ENCODE measurements around the gene TRMT44.

TRMT44 gene

DNA sequence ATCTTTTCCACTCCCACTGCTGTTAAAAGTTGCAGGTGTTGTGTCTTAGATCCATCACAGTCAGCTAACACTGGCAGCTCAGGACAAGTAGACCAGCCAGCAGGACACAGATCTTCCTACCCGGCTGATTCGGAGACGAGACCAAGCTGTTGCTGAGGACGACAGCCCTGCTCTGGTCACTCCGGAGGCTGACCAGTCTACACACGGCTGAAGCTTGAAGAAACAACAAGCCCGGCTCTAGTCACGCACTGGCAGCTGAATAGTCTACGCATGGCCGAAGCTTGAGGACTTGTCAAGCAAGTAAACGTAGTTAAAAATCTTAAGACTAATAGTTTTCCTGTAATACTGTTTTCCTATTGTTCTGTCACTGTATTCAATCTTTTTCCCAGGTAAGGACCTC, 1.8 kb upstream of the TRMT44 start:
- no peak for DNase-seq

DNA sequence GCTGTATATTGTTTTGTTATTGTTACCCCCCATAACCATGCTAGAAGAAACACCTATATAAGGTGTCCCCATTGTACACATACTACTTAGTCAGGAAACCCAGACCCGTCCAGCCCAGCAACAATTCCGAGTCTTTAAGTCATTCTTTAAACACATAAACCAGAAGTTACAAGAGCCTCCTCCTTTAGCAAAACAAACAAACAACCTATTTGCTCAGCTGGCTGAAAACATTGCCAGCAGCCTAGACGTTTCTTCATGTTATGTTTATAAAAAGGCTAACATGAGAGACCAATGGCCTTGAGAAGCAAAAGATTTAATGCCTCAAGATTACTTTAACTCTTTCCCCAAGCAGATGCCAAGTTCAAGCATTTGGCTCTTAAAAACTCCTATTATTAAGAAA, 1.4 kb upstream of the TRMT44 start:
- no peak for DNase-seq

DNA sequence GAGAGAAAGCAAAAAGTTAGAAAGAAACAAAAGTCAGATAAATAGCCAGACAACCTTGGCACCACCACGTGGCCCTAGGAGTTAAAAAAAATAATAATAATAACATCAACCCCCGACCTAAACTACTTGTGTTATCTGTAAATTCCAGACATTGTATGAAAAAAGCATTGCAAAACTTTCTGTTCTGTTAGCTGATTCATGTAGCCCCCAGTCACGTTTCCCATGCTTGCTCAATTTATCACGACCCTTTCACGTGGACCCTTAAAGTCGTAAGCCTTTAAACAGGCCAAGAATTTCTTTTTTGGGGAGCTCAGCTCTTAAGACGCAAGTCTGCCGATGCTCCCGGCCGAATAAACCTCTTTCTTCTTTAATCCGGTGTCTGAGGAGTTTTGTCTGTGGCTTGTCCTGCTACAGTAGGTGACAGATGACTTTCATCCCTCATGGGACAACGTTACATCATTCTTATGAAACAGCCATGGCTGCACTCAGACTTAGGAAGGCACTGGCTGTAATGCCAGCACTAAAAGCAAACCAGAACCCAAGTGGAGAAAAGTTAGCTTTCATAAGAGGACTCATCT, 574 bp upstream of the TRMT44 start:
- no peak for DNase-seq

DNA sequence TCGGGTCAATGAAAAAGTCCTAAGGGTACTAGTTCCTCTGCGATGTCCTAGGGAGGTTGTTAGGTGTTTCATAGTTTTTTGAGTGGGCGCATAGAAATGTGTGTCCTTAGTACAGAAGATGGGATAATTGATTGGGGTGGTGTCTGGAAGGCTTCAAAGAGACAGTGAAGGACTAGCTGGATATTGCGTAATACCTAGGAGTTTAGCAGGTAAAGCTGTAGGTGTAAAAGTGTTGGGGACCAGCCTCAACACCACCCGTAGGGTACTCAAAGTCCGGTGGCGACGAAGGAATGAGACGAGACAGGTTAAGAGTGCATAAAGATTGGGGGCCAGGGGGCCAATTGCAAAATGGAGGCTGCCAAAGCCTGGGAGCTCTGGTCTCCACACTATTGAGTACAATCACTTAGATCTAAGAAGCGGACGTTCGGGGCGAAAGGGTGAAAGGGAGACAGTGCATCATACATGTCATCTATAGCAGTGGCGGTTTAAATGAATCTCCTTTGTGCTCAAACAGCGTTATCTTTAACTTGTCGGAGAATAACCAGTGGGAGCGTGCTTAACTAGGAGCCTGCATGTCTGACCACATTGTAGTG, 1.0 kb downstream of the TRMT44 start:
- DNase-seq, result no peak

DNA sequence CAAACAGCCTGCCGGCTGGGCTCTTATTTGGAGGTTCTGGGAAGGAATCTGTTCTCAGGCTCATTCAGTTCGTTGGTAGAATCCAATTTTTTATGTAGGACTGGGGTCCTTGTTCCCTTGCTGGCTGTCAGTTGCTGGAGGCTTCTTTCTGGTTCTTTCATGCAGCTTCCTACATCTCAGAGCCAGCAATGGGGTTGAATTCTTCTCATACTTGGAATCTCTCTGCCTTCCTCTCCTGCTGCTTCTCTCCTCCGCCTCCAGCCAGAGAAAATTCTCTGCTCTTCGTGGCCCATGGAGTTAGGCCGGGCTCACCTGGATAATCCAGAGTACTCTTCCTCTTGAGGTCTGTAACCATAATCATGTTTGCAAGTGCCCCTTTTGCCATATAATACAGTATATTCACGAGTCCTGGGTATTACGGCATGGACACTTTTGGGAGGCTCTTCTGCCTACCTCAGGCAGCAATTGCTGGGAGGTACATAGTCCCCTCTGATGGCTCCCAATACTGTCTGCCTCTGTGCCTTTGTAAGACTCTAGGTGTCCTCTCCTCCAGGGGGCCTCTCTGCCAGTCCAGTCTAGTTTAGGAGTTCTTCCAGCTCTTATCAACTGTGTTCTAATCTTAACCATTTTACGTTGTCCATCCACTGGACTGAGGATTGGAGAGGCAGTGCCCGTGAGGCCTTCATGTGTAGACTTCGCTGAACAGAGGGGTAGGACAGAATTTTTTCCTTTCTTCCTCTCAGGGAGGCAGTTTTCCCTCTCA, 2.2 kb downstream of the TRMT44 start:
- DNase-seq, result no peak

DNA sequence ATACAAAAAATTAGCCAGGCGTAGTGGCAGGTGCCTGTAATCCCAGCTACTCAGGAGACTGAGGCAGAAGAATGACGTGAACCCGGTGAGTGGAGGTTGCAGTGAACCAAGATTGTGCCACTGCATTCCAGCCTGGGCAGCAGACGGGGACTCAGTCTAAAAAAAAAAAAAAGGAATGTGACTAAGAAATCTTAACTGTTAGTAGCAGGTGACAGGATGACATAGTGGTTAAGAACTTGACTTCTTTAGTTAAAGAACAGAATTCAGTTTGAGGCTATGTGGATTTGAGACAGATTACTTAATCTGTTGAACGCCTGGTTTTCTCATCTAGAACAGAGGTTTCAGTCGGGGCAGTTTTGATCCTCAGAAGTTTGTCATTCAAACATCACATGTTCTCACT, 3.2 kb downstream of the TRMT44 start:
- DNase-seq, result no peak

DNA sequence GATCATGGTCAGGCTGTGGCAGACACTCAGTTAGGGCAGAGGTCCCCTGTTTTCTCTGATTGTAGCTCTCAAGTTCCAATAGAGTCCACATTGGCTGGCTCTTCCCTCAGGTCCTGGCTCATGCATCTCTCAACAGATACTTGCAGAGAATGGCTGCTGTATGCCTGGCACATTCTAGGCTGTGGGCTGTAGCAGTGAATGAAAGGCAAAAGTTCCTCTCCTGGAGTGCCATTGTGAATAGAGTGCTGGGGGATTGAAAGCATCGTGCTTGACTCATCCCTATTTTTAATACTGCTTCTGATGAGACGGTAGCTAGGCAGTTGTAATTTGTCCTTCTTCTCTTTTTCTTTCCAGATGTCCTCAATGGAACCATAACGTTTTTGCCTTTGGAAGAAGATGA, 5.5 kb downstream of the TRMT44 start:
- DNase-seq, result no peak

DNA sequence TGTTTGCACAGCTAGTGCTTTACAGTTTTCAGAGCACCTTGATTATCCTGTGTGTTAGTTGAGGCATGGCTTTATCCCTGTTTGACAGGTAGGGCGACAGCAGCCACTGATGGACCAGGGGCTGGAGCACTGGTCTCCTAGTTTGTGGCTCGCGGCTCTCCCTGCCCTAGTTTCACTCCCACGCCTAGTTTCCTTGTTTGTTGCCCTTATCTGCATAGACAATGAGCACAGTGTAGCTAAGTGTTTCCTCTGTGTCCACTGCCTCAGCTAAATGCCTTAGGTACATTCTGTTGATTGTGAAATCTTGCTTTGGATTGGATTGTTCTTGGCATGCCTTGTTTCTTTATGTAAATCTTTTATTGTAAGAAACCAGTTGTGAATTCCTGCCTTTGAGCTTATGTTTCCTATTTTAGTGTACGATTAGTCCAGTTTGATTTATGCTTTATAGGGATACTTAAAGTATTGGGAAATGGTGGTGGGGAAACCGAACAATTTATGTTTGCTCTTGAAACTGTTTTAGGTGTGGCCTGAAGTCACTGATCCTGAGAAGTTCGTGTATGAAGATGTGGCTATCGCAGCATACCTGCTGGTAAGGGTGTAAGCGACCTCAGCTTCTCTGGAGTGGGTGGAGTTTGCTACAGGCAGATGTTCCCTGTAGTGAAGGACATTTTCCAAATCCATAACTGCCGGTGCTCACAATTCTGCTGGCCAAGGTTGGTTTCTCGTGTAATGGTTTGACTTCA, 11.0 kb downstream of the TRMT44 start:
- DNase-seq, result no peak

DNA sequence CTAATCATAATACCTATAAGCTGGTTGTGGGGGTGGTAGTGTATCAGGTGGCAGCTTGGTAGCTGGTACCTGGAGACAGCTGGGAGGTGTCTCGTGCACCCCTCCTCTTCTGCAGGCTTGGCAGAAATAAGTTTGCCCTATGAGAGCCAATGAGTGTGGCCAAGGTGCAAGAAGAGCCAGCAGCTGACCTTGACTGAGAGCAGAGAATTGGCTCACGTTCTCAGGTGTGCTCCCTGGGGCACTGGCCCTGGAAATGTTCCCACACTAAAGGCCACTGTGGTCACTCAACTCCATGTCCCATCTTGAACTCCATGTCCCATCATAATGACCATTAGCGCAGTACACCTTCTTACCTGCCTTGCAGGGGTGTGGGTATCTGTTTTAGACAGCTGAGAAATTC, 13.4 kb downstream of the TRMT44 start:
- no peak for DNase-seq

DNA sequence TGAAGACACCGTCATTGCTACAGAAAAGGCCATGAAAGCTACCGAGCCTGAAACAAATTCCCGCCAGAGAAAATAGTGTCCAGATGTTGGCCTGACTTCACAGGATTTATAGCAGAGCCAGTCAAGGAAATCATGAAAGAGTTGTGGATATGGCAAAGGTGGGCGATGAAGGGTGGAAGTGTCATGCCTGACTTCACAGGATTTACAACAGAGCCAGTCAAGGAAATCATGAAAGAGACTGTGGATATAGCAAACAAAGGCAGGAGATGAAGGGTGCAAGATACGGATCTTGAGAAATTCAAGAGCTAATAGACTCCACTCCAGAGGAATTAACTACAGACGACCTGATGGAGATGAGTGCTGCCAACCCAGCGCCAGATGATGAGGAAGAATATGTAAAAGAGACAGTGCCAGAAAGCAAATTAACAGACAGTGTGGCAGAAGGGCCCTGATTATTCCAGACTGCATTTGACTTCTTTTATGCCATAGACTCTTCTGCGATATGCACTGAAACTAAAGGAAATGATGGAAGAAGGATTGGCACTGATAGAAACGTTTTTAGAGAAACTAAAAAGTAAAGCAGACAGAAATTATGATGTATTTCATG, 17.2 kb downstream of the TRMT44 start:
- no peak for DNase-seq

DNA sequence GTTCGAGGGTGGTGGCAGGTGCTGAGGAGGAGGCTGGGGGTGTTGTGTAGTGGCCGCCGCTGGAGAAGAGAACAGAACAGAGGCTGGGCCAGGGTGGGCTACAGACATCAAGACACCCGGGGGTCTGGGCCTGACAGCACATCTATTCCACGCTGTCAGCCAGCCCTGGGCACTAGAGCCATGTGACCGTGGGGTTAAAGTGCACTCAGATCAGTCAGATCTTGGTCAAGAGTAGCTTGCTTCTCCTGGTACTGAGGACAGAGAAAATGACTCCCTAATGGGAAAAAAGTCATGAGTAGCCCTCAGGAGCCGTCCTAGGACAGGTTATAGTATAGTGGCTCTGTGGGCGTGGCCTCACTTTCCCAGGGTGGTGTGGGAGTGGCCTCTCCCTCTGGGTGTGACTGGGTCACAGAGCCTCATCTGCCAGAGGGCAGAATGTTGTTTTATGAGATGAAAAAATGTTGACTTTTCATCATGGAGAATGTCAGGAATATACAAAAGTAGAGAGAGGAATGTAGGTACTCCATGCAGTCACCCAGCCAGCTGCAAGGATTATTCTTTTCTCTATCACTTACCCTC, 19.4 kb downstream of the TRMT44 start:
- no peak for DNase-seq

DNA sequence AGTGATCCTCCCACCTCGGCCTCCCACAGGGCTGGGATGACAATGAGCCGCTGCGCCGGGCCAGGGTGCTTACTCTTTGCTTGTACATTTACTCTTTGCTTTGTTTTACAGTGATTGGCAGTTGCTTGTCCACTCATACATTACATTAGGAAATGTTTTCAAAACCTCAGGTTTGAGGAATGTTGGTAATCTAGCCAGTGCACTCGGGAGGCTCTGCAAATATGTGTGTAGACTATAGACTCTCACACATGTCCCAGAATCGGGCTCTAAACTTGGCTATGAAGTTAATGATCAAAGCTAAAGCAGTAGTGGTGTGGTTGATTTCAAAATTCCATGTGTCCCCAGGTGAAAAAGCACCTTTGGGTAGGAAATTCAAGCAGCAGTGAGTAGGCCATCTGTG, 20.5 kb downstream of the TRMT44 start:
- DNase-seq, result no peak

DNA sequence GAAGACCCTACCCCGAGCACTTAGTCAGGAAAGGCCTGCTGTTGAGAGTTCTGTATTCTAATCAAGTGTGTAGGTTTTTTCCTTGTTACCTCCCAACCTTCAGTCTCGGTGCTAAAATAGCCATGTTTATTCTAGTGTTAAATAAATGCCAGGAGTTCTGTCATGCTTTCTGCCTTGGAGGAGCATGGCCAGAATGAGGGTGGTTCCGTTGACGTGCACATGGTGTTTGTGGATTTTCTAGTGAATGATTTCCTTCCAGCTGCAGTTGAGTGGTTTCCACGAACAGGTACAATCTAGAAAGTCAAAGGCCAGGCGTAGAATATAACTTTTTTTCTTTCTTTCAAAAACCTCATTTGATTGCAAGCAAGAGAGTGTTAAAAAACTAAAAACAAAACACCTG, 21.0 kb downstream of the TRMT44 start:
- no peak for DNase-seq

DNA sequence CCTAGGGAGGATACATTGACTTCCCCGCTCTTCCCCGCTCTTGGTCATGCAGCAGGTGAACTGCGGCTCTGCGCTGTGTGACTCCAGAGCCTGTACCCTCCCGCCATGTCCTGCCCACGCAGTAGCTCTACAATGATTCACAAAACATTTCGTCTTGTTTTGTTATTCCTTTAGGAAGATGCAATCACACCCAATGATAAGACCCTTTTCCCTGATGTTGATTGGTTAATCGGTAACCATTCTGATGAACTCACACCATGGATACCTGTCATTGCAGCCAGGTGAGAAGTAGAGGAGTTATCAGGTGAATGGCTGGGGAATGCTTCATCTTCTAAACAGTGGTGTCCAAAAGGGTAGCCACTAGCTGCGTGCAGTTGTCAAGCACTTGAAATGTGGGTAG, 23.2 kb downstream of the TRMT44 start:
- DNase-seq, result no peak

DNA sequence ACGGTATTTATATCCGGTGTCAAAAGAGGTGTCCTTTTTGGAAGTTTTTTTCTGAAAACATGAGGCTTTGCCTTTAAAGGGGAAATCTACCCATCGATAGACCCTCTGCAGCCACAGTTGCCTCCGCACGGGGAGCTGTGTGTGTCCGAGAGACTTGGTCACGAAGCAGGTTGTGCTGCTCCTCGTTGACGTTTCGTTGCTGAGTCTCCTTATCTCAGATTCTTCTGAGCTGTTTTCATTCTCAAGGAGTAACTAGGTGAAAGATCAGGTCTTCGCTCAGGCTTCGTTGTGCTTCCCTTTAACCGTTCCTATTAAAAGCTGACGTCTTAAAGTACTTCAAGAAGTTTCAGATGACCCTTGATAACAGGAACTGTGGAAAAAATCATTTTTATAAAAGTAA, 23.8 kb downstream of the TRMT44 start:
- no peak for DNase-seq

DNA sequence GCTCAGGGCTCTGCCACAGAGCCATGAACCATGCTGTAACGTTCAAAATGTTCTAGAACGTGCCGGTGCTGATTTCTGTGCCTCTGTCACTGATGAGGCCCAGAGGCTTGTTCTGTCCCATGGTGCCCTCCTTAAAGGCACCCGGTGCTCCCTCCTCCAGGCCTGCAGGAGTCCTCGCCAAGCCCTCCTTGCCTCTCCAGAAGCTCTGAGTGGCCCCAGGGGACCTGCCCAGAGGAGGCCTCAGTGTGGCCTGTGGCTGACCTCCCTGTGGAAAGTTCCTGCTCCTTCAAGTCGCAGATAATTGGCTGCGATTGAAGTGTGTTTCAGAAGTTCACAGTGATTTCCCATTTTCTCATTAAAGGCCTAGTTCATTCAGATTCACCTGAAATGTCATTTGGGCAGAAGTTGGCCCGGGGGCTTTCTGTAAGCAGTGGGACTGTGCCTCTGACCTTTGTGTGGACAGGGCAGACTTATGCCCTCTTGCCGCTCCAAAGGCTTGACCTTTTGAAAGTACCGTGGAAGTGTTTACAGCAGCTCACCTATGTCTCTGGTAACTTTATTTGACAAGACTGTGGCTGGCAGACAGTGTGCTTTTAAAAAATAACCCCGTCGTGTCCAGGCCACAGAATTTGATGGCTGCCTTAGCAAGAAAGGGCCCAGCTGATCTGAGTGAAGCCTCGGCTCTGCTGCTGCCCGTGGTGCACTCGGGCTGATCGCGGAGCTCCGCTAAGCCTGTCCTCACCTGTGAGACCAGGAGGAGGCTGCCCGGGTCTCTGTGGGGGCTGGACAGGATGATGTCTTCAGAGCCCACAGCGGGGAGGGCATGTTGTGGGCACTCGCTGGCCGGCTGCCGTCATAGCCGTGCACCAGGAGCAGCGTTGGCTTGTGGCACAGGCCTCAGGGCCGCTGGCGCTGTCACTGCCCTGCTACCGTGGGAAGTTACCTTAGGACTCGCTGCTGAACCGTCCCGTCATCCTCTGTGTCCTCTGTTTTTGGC, 25.3 kb downstream of the TRMT44 start:
- DNase-seq, result no peak

DNA sequence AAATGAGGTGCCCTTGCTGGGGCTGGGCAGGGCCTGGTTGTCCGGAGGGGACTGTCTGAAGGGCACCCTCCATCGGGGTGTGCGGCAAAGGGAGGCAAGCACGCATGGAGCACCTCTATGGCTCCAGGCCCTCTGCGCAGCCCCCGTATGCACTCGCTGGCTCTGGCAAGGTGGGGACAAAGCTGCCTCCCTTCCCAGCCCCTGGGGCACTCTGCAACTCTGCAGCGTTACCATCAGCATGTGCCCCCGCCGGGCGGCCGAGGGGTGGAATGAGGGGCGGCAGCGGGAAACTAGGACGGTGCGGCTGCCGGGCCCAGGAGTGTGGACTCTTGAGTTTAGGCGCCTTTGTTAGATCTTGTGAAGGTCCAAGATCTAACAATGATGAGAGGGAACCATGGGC, 26.4 kb downstream of the TRMT44 start:
- DNase-seq, result no peak

DNA sequence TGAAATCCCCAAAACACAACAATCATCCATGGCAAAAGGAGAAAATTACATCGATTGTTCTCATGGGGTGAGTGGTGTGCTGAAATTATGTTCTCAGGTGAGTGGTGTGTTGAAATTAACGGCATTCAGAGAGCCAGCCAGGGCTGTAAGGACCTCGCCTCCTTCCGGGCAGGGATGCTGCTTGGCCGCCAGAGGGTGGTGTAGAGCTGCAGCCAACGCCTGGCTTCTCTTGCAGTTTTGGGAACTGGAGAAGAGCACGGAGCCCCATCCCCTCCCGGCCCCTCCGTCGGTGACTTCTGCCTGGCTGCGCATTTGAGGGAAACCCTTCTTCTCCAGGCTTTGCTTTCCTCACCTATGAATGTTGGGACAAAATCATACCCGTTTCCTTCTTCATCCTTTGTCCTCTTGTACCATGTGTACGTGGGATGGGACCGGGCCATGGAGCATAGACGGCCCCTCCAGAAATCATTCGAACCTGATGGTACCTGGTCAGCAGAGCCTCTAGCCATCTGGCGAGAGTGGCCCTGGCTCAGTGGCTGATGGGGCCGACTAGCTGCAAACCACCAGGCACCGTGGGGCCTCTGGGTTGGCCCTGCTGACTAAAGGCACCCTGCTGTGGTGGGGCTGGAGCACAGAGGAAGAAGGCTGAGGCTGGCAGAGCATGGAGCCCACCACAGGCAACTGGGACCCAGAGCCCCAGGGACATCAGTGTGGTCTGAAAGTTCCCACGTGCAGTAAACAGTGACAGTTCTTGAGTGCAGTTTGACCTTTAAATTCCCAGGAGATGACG, 28.4 kb downstream of the TRMT44 start:
- DNase-seq, result peak; percentile 1

DNA sequence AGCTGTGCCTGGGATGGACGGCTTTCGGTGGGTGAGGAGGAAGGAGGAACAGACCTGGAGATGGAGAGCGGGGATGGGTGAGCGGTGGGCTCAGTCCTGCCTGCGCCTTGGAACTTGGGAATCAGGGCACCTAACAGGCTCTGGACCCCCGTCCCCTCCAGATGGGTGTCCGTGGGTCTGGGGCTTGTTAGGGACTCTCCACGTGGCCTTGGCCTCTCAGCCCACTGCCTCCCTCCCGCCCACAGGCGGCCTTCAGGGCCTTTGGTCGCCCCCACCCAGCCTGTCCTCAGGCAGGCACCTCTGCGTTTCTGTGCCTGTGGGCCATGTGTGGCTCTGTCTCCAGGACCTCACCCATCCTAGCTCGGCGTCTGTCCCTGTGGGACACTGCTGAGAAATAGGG, 29.0 kb downstream of the TRMT44 start:
- no peak for DNase-seq

DNA sequence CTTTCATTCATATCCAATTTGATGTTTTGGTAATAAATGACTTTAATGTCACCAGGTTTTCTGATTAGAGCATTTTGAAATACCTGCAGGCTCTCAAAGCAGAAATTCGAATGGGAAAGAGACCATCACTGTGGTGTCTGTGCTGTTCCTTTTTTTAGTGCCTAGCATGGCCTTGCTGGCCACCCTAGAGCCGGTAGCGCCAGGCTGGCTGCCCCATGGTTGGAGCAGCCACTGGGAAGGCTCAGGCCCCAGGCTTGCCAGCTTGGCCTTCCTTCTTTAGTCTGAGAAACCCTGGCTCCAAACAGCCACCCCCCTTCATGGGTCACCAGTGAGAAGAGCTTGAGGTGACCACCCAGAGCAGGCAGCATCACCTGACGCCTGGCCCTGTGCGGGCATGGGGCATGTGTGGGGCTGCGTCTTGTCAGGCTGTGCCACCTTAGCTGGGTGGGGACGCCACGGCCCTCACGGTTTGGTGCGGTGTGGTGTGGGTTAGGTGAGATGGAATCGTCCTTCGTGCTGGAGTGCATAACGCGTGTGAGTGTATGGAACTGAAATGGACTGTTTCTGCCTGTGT, 30.0 kb downstream of the TRMT44 start:
- no peak for DNase-seq
